SKM-1 (cell line): ENCODE data around the gene CD4.
"Not testable (repeated sequence)": the region's sequence is repeated elsewhere in the genome, so short reads cannot be mapped to it uniquely, and the experiment has no call there.

Experiments used
- DNase-seq: peaks from one replicate; lab custom pipeline; 2025; ENCODE audit not compliant: unreplicated experiment; lab: John Stamatoyannopoulos, UW

CD4 gene

DNA sequence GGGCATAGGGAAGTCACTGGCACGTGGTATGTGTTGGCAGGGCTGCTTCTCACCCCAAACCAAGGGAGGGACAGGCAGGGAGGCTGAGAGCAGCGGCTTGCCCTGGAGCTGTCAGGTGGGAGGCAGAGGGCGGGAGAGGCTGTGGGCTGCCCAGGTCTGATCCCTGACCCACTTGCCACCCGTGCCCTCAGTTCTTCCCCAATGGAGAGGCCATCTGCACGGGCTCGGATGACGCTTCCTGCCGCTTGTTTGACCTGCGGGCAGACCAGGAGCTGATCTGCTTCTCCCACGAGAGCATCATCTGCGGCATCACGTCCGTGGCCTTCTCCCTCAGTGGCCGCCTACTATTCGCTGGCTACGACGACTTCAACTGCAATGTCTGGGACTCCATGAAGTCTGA lies 56.1 kb downstream of the CD4 start:
- no peak for DNase-seq

DNA sequence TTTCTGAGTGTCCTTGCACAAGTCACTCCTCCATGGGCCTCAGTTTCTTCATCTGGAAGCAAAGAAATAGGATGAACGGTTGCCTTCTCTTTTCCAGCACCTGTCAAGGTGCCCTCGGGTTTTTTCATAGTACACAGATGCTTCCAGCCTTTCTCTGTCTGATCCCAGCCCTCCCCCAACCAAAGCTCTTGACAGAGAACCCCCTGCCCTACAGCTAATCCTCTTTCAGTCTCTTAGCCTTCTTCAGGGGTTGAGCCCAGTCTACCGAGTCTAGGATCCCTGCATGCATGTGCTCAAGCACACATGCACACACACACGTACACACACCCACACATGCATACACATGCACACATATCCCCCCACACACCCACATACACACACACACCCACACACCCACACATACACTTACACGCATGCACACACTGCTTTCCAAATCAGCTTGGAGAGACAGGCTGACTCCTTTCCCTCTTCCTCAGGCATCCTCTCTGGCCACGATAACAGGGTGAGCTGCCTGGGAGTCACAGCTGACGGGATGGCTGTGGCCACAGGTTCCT lies 57.1 kb downstream of the CD4 start:
- DNase-seq: no peak

GRCh38 chr12:6847676-6848075 lies 58.3 kb downstream of the CD4 start:
- DNase-seq: no peak

- no peak for DNase-seq
These were observed 60.1 kb downstream of the CD4 start for GRCh38 chr12:6849427-6849826.

- no peak for DNase-seq
These were observed 60.7 kb downstream of the CD4 start for GRCh38 chr12:6849976-6850560.

DNA sequence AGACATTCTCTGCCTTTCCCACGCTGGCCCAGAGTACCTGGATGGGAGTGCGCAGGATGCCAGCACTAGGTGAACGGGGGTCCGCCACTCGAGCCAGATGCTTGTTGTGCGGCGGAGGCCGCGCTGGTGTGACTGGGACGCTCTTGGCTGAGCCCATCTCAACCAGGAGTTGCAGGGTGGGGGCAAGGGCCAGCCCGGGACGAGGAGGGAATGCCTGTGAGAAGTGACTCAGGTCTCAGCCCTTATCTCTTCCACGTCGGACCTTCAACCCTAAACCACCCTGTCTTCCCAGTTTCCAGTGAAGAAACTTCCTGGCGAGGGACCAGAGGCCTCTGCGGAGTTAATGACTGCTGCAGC lies 61.4 kb downstream of the CD4 start:
- no peak for DNase-seq

DNA sequence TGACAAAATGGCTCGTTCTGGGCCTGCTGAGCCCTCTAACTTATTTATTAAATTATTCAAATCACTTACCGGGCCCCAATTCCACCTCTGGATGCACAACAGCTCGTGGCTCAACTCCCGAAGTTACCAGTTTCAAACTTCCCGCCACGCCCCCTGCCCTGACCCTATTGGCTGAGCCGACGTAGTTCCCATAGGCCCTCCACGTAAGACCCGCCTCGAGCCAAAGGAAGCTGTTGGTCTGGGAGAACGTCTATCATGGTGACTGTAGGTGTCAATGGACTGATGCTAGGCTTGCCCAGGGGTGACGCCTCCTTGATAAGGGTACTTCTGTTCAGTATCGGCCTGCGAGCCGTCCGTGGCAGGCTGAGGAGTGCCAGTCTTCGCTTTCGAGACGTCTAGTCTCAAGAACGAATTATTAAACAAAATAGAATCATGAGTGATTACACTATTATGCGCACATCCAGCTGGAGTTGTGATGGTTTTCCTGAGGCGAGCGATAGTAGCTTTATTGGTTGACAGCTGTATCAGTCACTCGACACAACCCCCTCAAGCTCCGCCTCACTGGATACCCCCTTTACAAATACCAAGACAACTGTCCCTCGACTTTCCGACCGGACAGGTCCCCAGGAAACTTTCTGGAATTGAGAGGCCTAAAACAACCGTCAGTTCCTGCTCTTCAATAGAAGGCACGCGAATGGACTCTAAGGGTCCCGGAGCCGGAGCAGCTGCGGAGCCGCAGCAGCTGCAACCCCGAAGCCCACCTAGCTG lies 62.0 kb downstream of the CD4 start, which contains the start of gene CDCA3:
Gene CDCA3 (minus strand): TSS at position 134 of the 768 bp plus-strand sequence. CDS start 334 bp downstream, outside the sequence.
- peak; percentile 84 for DNase-seq

- peak; percentile 90 for DNase-seq
These were observed 62.8 kb downstream of the CD4 start, which contains the start of gene USP5 for GRCh38 chr12:6851921-6852650. Gene USP5, plus strand, starts transcription at chr12:6852150. Its CDS starts 30 bp downstream, at chr12:6852180.

DNA sequence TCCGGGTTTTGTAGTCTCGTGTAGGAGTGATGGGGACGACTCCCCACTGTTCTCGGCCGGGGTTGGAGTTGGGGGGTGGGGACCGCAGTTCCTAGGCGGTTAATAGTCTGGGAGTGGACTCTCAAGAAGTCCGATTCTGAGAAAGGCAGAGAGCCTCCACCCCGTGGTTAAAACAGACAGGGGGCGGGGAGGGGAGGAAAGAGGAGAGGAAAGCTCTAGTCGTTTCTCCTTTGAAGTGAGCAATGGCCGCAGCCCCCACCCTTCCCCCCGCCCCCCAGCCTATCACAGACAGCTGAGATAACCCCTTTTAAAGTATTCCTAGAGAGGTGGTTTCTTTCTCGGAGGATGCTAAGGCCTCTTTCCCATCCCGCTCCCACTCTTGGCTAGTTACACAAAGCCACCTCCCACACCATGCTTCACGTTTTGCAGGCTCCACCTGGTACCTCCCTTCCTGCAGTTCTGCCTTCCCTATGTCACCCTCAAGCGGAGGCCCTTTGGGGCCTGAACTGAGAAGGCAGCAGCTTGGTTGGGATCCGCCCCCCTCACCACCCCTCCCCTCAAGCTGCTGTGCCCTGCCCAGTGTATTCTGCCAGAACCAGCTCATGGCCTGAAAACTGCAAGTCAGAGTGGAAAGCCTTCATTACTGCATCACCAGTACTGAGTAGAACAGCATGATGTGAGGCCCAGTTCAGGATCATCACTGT lies 63.5 kb downstream of the CD4 start:
- DNase-seq: no peak

DNA sequence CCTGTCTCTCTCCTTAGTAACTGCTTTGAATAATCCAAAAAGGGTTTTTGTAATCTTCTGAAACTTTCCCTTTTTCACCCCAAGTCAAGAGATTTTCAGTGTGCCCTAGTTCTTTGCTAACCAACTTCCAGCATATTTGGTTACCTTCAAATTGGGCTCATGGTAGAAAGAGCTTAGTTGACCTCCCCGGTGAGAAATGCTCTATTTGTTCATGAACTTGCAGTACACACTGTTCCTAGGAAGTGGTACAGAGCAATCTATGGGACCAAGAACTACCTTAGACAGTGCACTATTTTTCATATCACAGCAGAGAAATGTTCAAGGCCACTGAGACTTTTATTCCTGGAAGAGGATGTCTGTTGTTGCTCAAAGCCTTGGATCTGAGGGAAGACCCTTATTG lies 64.3 kb downstream of the CD4 start:
- no peak for DNase-seq

DNA sequence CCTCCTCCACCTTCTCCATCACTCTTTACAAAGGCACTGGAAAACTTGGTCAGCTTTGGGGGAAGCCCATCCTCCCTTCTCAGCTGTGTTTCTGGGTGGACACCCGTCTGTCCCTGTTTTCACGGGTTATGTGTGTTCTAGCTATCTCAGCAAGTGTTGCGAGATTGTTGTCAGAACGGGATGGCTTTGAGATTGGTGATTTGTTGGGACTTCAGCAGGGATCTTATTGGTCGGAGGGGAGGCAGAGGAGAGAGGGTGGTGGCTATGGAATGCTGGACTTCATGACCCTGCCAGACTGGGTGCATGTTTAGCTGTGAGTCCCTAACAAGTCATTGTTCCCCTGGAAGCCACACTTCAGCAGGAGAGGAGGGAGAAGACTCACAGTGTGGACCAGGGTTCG lies 64.7 kb downstream of the CD4 start:
- DNase-seq: no peak

- no peak for DNase-seq
These were observed 66.0 kb downstream of the CD4 start for GRCh38 chr12:6855322-6855721.

- no peak for DNase-seq
These were observed 69.5 kb downstream of the CD4 start for GRCh38 chr12:6858799-6859198.

DNA sequence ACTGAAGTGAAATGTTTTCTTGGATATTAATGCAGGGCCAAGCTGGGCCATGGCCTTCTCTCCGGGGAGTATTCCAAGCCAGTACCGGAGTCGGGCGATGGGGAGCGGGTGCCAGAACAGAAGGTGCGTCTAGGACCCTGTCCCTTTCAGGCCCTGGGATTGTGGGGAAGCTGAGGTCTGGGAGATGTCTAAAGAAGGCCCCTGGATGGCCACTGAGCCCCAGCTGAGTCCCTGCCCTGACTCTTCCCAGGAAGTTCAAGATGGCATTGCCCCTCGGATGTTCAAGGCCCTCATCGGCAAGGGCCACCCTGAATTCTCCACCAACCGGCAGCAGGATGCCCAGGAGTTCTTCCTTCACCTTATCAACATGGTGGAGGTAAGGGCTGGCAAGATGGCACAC lies 70.8 kb downstream of the CD4 start:
- no peak for DNase-seq

DNA sequence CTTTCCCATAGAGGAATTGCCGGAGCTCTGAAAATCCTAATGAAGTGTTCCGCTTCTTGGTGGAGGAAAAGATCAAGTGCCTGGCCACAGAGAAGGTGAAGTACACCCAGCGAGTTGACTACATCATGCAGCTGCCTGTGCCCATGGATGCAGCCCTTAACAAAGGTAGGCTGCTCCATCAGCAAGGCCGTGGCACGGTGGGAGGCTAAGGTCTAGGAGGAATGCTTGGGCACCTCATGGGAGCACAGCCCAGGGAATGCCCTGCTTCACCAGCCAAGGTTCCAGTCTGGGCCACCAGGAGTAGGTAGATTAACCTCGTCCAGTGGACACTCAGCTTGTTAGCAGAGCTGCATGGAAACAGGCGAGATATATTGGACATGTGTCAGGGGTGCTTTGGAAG lies 71.6 kb downstream of the CD4 start:
- DNase-seq: no peak

GRCh38 chr12:6861391-6861790 lies 72.1 kb downstream of the CD4 start:
- no peak for DNase-seq

- no peak for DNase-seq
These were observed 73.7 kb downstream of the CD4 start for GRCh38 chr12:6863033-6863432.

- no peak for DNase-seq
These were observed 74.4 kb downstream of the CD4 start for GRCh38 chr12:6863586-6864321.

DNA sequence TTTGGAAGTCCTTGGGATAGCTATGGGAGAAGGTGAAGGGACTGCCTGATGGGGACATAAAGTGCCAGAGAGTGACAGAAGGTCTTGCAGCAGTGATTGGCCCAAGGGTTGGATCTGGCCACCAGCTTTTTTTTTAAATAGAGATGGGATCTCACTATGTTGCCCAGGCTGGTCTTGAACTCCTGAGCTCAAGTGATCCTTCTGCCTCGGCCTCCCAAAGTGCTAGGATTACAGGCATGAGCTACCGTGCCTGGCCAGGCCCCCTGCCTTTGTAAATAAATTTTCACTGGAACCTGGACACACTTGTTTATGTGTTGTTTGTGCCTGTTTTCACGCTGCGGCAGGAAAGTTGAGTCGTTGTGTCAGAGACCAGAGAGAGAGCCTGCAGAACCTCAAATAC lies 76.0 kb downstream of the CD4 start:
- DNase-seq: not testable (repeated sequence)

- no peak for DNase-seq
These were observed 77.0 kb downstream of the CD4 start for GRCh38 chr12:6866163-6866919.
